ENCODE measurements around the gene IQGAP2. TPM values are rescaled to one million over a fixed set of nuclear protein-coding genes. Genes with fewer than 3 reads are reported as not detected.

Gene IQGAP2
- total and polyA plus RNA-seq, 2 of the 8 experiments (the other 6 are each of a cell fraction or from before 2014, with no cell fraction given), result 19.7 to 66.0 TPM

- H3K56ac ChIP-seq (replicated peaks; ENCODE audit: insufficient read length, low read depth, low read length), result no peak overlapping the region
- peaks cover 6 to 30% of the 10 kb centered on the region in 2 experiments for H3K79me2 ChIP-seq (ENCODE audit: control insufficient read depth in 1 of 2, insufficient read depth in 2 of 2, low read length in 2 of 2)
- no peak for TF ChIP-seq TBP (IDR thresholded peaks at IDR 0.05; ENCODE audit: low read depth, low read length)
- TF ChIP-seq CBX8 (IDR thresholded peaks at IDR 0.05; ENCODE audit: borderline replicate concordance, low read depth, low read length), result no peak
- 0 out of 2 replicates have a peak, but pooled peaks have one; percentile 26 for TF ChIP-seq E2F6 (IDR thresholded peaks at IDR 0.05)
- no peak for TF ChIP-seq CREB1 (IDR thresholded peaks at IDR 0.05)
- no peak for TF ChIP-seq KDM5A (IDR thresholded peaks at IDR 0.05; ENCODE audit: low read length)
- TF ChIP-seq ATF3 (IDR thresholded peaks at IDR 0.05; ENCODE audit: insufficient read depth, low read depth, low read length), result no peak
- H3K14ac ChIP-seq (ENCODE audit: insufficient read length), result no peak overlapping the region
- no peak overlapping the region for H3K4ac ChIP-seq (replicated peaks; ENCODE audit: insufficient read length, low read depth, low read length)
- peaks cover 0 to 2% (median 0%) of the 10 kb centered on the region in 4 experiments; a peak in 2 of 7 replicates for H3K4me1 ChIP-seq (replicated peaks in 1 of 4; ENCODE audit: control insufficient read depth in 3 of 4, insufficient read depth in 4 of 4, low read length in 3 of 4)
- no peak overlapping the region for H3K23ac ChIP-seq (ENCODE audit: insufficient read length)
- ChIA-PET POLR2A (ENCODE audit: partially characterized antibody) (interaction anchor here (1.1 kb wide), 1 partner anchor 12 kb away, joined by 3 read pairs; no protein-coding TSS in a partner anchor), CTCF (ENCODE audit: partially characterized antibody) (interaction anchor here (1.2 to 2.4 kb wide), 5 partner anchors 10 to 361 kb away, joined by 3 to 12 read pairs (median 3); no protein-coding TSS in a partner anchor)
- H2AFZ ChIP-seq (ENCODE audit: low read length), result peak overlapping the region; percentile 14; the same call in 1 of the 2 replicates
- peaks cover 5 to 19% (median 14%) of the 10 kb centered on the region in 4 experiments for H3K27me3 ChIP-seq (replicated peaks in 1 of 4; ENCODE audit: control insufficient read depth in 3 of 4, extremely low read depth in 1 of 4, insufficient read depth in 3 of 4, low read length in 3 of 4)
- H4K20me1 ChIP-seq (replicated peaks in 1 of 2; ENCODE audit: control insufficient read depth in 1 of 2, insufficient read depth in 2 of 2, low read length in 2 of 2), result peaks cover 2 to 3% of the 10 kb centered on the region in 2 experiments
- peak overlapping the region; percentile 90; the same call in 1 of the 2 replicates for H4K8ac ChIP-seq (ENCODE audit: extremely low read depth, insufficient read depth, low read length)
- H3K36me3 ChIP-seq (ENCODE audit: control insufficient read depth in 2 of 4, insufficient read depth in 4 of 4, low read length in 3 of 4), result no peaks in the 10 kb centered on the region
- no peak overlapping the region for H3K27ac ChIP-seq (ENCODE audit: low read depth, low read length)
- H3K18ac ChIP-seq (ENCODE audit: extremely low read depth, low read length), result no peak overlapping the region; the same call in 1 of the 2 replicates
- DNase-seq (ENCODE audit: low read depth in 1 of 2, low spot score in 2 of 2) (no peak), FAIRE-seq (no peak)
- 0 out of 2 replicates have a peak overlapping the region, but pooled peaks have one; percentile 8 for H2BK15ac ChIP-seq (ENCODE audit: low read length)
- 0 out of 7 replicates have a peak overlapping the region, but pooled peaks of 1 of the 4 experiments have one; percentile 19 for H3K9ac ChIP-seq (replicated peaks in 1 of 4; ENCODE audit: extremely low read depth in 1 of 4, low read depth in 3 of 4, low read length in 3 of 4)
- no peak overlapping the region for H4K5ac ChIP-seq (ENCODE audit: insufficient read length, low read depth, low read length)
- peaks cover 13% of the 10 kb centered on the region; the same call in 1 of the 2 replicates for H3K23me2 ChIP-seq (ENCODE audit: low read depth, low read length)
- no peak overlapping the region for H2BK12ac ChIP-seq (ENCODE audit: low read depth, low read length)
- H3K79me1 ChIP-seq (ENCODE audit: low read depth, low read length), result peaks cover 2% of the 10 kb centered on the region; the same call in 1 of the 2 replicates
- no peak overlapping the region; the same call in 1 of the 2 replicates for H2BK5ac ChIP-seq (ENCODE audit: low read depth, low read length)
- no peak overlapping the region for H2AK5ac ChIP-seq (ENCODE audit: low read depth, low read length)
- 4% methylated on average over 14 of the region's 14 CpGs; no CpG with 5 or more reads in 1 of the 2 experiments for WGBS, 2 experiments (ENCODE audit: extremely low coverage in 1 of 2, insufficient coverage in 1 of 2, insufficient read length in 1 of 2, insufficient replicate concordance in 2 of 2, low coverage in 1 of 2, low lambda C conversion rate in 2 of 2, missing lambda C conversion rate in 1 of 2)
- no peak overlapping the region for H4K91ac ChIP-seq (replicated peaks; ENCODE audit: insufficient read length, low read length)
- H3K4me2 ChIP-seq (ENCODE audit: insufficient read depth in 1 of 2, low read depth in 2 of 2, low read length in 2 of 2), result peak overlapping the region; percentile 81 to 96
- H2BK20ac ChIP-seq (ENCODE audit: low read length), result no peak overlapping the region
- H3K9me3 ChIP-seq (ENCODE audit: insufficient read depth in 2 of 2, low read depth in 1 of 2, low read length in 1 of 2), result no peaks in the 10 kb centered on the region
- peak overlapping the region; percentile 50 to 86 (median 60) for H3K4me3 ChIP-seq (ENCODE audit: extremely low read depth in 1 of 4, insufficient read depth in 2 of 4, low read depth in 3 of 4, low read length in 4 of 4)
- no peak overlapping the region for H2BK120ac ChIP-seq (replicated peaks; ENCODE audit: low read depth, low read length)
Observed at GRCh38 chr5:76715486-76715735, 312.3 kb downstream of the IQGAP2 start.

Measured in H1 (cell line).